ENCODE results near the gene GPR139.

The GPR139 gene

GRCh38 chr16:20004931-20005330, 68.8 kb downstream of the GPR139 start:
- WGBS (ENCODE audit: insufficient coverage), result 51% methylated on average over 3 of the region's 3 CpGs
- DNase-seq, result no peak
- Histone ChIP-seq H3K9me3 (ENCODE audit: control extremely low read depth in 1 of 5, control insufficient read depth in 4 of 5, insufficient read depth in 2 of 5, low read depth in 1 of 5, low read length in 4 of 5) (peaks cover 0 to 2% (median 0%) of the 10 kb centered on the region in 5 experiments), H3K27ac (ENCODE audit: insufficient read depth in 1 of 2, low read depth in 1 of 2, low read length in 2 of 2, poor library complexity in 1 of 2, severe bottlenecking in 2 of 2) (no peak overlapping the region), H3K4me3 (ENCODE audit: control insufficient read depth in 1 of 7, extremely low read depth in 1 of 7, insufficient read depth in 4 of 7, low read depth in 2 of 7, low read length in 6 of 7) (no peak overlapping the region), H3K36me3 (ENCODE audit: control insufficient read depth in 4 of 4, insufficient read depth in 4 of 4, low read length in 3 of 4) (no peaks in the 10 kb centered on the region), H3K27me3 (replicated peaks in 2 of 5; ENCODE audit: control insufficient read depth in 4 of 5, insufficient read depth in 5 of 5, low read length in 4 of 5) (no peaks in the 10 kb centered on the region), H3K4me1 (ENCODE audit: control extremely low read depth in 1 of 4, control insufficient read depth in 4 of 4, insufficient read depth in 4 of 4, low read length in 3 of 4) (no peaks in the 10 kb centered on the region)
- POLR2A ChIA-PET, result no interaction called here
- CTCF ChIA-PET, result no interaction called here

GRCh38 chr16:20002936-20003335, 70.8 kb downstream of the GPR139 start:
- peaks cover 0 to under 1% (median 0%) of the 10 kb centered on the region in 5 experiments for H3K27me3 ChIP-seq (replicated peaks in 2 of 5; ENCODE audit: control insufficient read depth in 4 of 5, insufficient read depth in 5 of 5, low read length in 4 of 5)
- POLR2A ChIA-PET, result no interaction called here

DNA sequence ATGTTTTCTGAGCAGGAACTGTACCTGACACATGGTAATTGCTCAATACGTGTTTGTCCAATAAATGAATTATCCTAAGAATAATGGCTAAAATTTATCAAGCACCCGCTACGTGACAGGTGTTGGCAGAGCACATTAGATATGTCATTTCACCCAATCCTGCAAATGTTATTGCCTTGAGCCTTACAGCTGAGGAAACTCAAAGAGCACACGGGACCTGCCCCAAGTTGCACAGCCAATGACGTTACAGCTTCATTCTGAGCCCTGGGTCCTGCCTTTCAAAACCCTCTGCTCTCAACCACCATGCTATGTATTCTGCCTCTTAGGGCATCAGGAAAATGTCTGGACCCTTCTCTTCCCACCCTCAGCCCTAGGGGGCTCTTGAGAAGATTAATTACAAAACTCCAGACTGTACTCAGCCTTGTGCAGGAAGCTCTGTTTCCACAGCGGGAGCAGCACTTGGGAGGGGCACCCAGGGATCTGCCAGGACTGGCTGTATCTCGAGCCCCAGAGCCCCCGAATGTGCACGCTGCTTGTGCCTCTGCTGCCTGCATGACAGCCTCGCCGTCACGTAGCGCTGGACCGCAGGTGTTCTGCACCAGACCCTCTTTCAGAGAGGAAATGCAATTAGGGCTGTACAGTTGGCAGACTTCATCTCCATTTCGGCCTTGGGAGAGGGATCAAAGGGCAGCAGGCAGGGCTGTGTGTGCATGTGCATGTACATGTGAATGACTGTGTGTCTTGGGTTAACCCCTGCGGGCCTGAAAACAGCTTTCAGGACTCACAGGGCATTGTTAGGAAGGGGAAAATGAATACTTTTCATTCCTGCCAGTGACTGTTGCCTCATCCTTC, 71.6 kb downstream of the GPR139 start:
- CTCF ChIA-PET, result no interaction called here
- Histone ChIP-seq H3K36me3 (ENCODE audit: control insufficient read depth in 4 of 4, insufficient read depth in 4 of 4, low read length in 3 of 4) (no peaks in the 10 kb centered on the region), H3K4me1 (ENCODE audit: control extremely low read depth in 1 of 4, control insufficient read depth in 4 of 4, insufficient read depth in 4 of 4, low read length in 3 of 4) (no peaks in the 10 kb centered on the region), H3K27ac (ENCODE audit: insufficient read depth in 1 of 2, low read depth in 1 of 2, low read length in 2 of 2, poor library complexity in 1 of 2, severe bottlenecking in 2 of 2) (no peak overlapping the region), H3K4me3 (ENCODE audit: control insufficient read depth in 1 of 7, extremely low read depth in 1 of 7, insufficient read depth in 4 of 7, low read depth in 2 of 7, low read length in 6 of 7) (no peak overlapping the region), H3K27me3 (replicated peaks in 2 of 5; ENCODE audit: control insufficient read depth in 4 of 5, insufficient read depth in 5 of 5, low read length in 4 of 5) (peaks cover 0 to 2% (median 0%) of the 10 kb centered on the region in 5 experiments), H3K9me3 (ENCODE audit: control extremely low read depth in 1 of 5, control insufficient read depth in 4 of 5, insufficient read depth in 2 of 5, low read depth in 1 of 5, low read length in 4 of 5) (no peaks in the 10 kb centered on the region)
- 85% methylated on average over 15 of the region's 16 CpGs for WGBS (ENCODE audit: insufficient coverage)
- DNase-seq, result no peak
- POLR2A ChIA-PET, result no interaction called here

More at GRCh38 chr16:20002936-20003335, 70.8 kb downstream of the GPR139 start:
- H3K4me1 ChIP-seq (ENCODE audit: control extremely low read depth in 1 of 4, control insufficient read depth in 4 of 4, insufficient read depth in 4 of 4, low read length in 3 of 4), result no peaks in the 10 kb centered on the region
- H3K27ac ChIP-seq (ENCODE audit: insufficient read depth in 1 of 2, low read depth in 1 of 2, low read length in 2 of 2, poor library complexity in 1 of 2, severe bottlenecking in 2 of 2), result no peak overlapping the region
- no peak for DNase-seq
- H3K36me3 ChIP-seq (ENCODE audit: control insufficient read depth in 4 of 4, insufficient read depth in 4 of 4, low read length in 3 of 4), result no peaks in the 10 kb centered on the region
- WGBS (ENCODE audit: insufficient coverage), result 100% methylated on average over 1 of the region's 2 CpGs
- CTCF ChIA-PET, result no interaction called here
- no peaks in the 10 kb centered on the region for H3K9me3 ChIP-seq (ENCODE audit: control extremely low read depth in 1 of 5, control insufficient read depth in 4 of 5, insufficient read depth in 2 of 5, low read depth in 1 of 5, low read length in 4 of 5)
- no peak overlapping the region for H3K4me3 ChIP-seq (ENCODE audit: control insufficient read depth in 1 of 7, extremely low read depth in 1 of 7, insufficient read depth in 4 of 7, low read depth in 2 of 7, low read length in 6 of 7)

DNA sequence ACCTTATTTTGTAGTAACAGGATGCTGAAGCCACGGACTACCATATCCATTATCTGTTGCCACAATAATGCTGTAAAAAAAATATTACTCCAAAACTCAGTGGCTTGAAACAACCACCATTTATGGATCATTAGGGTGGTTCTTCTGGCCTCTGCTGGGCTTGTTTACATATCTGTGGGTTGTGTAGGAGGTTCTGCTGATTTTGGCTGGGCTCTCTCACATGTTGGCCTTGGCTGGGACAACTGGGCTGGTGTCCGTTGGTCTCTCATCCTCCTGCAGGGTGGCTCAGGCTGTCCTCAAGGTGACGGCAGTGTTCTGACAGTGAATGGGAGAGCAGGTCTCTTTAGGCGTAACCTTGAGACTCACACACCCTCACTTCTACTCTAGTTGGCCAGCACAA, 76.0 kb downstream of the GPR139 start:
- WGBS (ENCODE audit: insufficient coverage), result 67% methylated on average over 1 of the region's 4 CpGs
- CTCF ChIA-PET, result no interaction called here
- H3K9me3 ChIP-seq (ENCODE audit: control extremely low read depth in 1 of 5, control insufficient read depth in 4 of 5, insufficient read depth in 2 of 5, low read depth in 1 of 5, low read length in 4 of 5), result no peaks in the 10 kb centered on the region
- DNase-seq, result no peak
- no peaks in the 10 kb centered on the region for H3K36me3 ChIP-seq (ENCODE audit: control insufficient read depth in 4 of 4, insufficient read depth in 4 of 4, low read length in 3 of 4)
- H3K4me1 ChIP-seq (ENCODE audit: control extremely low read depth in 1 of 4, control insufficient read depth in 4 of 4, insufficient read depth in 4 of 4, low read length in 3 of 4), result no peaks in the 10 kb centered on the region
- peaks cover 0 to 2% (median 0%) of the 10 kb centered on the region in 5 experiments for H3K27me3 ChIP-seq (replicated peaks in 2 of 5; ENCODE audit: control insufficient read depth in 4 of 5, insufficient read depth in 5 of 5, low read length in 4 of 5)
- POLR2A ChIA-PET, result no interaction called here
- H3K27ac ChIP-seq (ENCODE audit: insufficient read depth in 1 of 2, low read depth in 1 of 2, low read length in 2 of 2, poor library complexity in 1 of 2, severe bottlenecking in 2 of 2), result no peak overlapping the region
- H3K4me3 ChIP-seq (ENCODE audit: control insufficient read depth in 1 of 7, extremely low read depth in 1 of 7, insufficient read depth in 4 of 7, low read depth in 2 of 7, low read length in 6 of 7), result no peak overlapping the region

- no peak for DNase-seq
- 83% methylated on average over 2 of the region's 2 CpGs for WGBS (ENCODE audit: insufficient coverage)
- ChIA-PET POLR2A (no interaction called here), CTCF (no interaction called here)
- H3K4me3 ChIP-seq (ENCODE audit: control insufficient read depth in 1 of 7, extremely low read depth in 1 of 7, insufficient read depth in 4 of 7, low read depth in 2 of 7, low read length in 6 of 7), result no peak overlapping the region
- H3K9me3 ChIP-seq (ENCODE audit: control extremely low read depth in 1 of 5, control insufficient read depth in 4 of 5, insufficient read depth in 2 of 5, low read depth in 1 of 5, low read length in 4 of 5), result no peaks in the 10 kb centered on the region
- H3K36me3 ChIP-seq (ENCODE audit: control insufficient read depth in 4 of 4, insufficient read depth in 4 of 4, low read length in 3 of 4), result no peaks in the 10 kb centered on the region
- H3K4me1 ChIP-seq (ENCODE audit: control extremely low read depth in 1 of 4, control insufficient read depth in 4 of 4, insufficient read depth in 4 of 4, low read length in 3 of 4), result no peaks in the 10 kb centered on the region
- no peak overlapping the region for H3K27ac ChIP-seq (ENCODE audit: insufficient read depth in 1 of 2, low read depth in 1 of 2, low read length in 2 of 2, poor library complexity in 1 of 2, severe bottlenecking in 2 of 2)
- H3K27me3 ChIP-seq (replicated peaks in 2 of 5; ENCODE audit: control insufficient read depth in 4 of 5, insufficient read depth in 5 of 5, low read length in 4 of 5), result peaks cover 0 to 5% (median 0%) of the 10 kb centered on the region in 5 experiments
These were observed 76.4 kb downstream of the GPR139 start for GRCh38 chr16:19997264-19997663.

GRCh38 chr16:19994466-19995170, 79.1 kb downstream of the GPR139 start:
- WGBS (ENCODE audit: insufficient coverage), result 91% methylated on average over 17 of the region's 17 CpGs
- CTCF ChIA-PET, result interaction anchor here (1.1 kb wide), 1 partner anchor 10 kb away, joined by 3 read pairs; no protein-coding TSS in a partner anchor
- H3K4me3 ChIP-seq (ENCODE audit: control insufficient read depth in 1 of 7, extremely low read depth in 1 of 7, insufficient read depth in 4 of 7, low read depth in 2 of 7, low read length in 6 of 7), result no peak overlapping the region

GRCh38 chr16:19991614-19992013, 82.1 kb downstream of the GPR139 start:
- H3K4me3 ChIP-seq (ENCODE audit: control insufficient read depth in 1 of 7, extremely low read depth in 1 of 7, insufficient read depth in 4 of 7, low read depth in 2 of 7, low read length in 6 of 7), result no peak overlapping the region
- H3K9me3 ChIP-seq (ENCODE audit: control extremely low read depth in 1 of 5, control insufficient read depth in 4 of 5, insufficient read depth in 2 of 5, low read depth in 1 of 5, low read length in 4 of 5), result no peaks in the 10 kb centered on the region
- no peak overlapping the region for H3K27ac ChIP-seq (ENCODE audit: insufficient read depth in 1 of 2, low read depth in 1 of 2, low read length in 2 of 2, poor library complexity in 1 of 2, severe bottlenecking in 2 of 2)
- CTCF ChIA-PET, result no interaction called here
- 54% methylated on average over 7 of the region's 7 CpGs for WGBS (ENCODE audit: insufficient coverage)
- DNase-seq, result no peak
- POLR2A ChIA-PET, result no interaction called here
- no peaks in the 10 kb centered on the region for H3K4me1 ChIP-seq (ENCODE audit: control extremely low read depth in 1 of 4, control insufficient read depth in 4 of 4, insufficient read depth in 4 of 4, low read length in 3 of 4)
- H3K27me3 ChIP-seq (replicated peaks in 2 of 5; ENCODE audit: control insufficient read depth in 4 of 5, insufficient read depth in 5 of 5, low read length in 4 of 5), result peaks cover 0 to 14% (median 2%) of the 10 kb centered on the region in 5 experiments
- no peaks in the 10 kb centered on the region for H3K36me3 ChIP-seq (ENCODE audit: control insufficient read depth in 4 of 4, insufficient read depth in 4 of 4, low read length in 3 of 4)

More at GRCh38 chr16:19994466-19995170, 79.1 kb downstream of the GPR139 start:
- Histone ChIP-seq H3K4me1 (ENCODE audit: control extremely low read depth in 1 of 4, control insufficient read depth in 4 of 4, insufficient read depth in 4 of 4, low read length in 3 of 4) (no peaks in the 10 kb centered on the region), H3K27ac (ENCODE audit: insufficient read depth in 1 of 2, low read depth in 1 of 2, low read length in 2 of 2, poor library complexity in 1 of 2, severe bottlenecking in 2 of 2) (no peak overlapping the region), H3K9me3 (ENCODE audit: control extremely low read depth in 1 of 5, control insufficient read depth in 4 of 5, insufficient read depth in 2 of 5, low read depth in 1 of 5, low read length in 4 of 5) (no peaks in the 10 kb centered on the region), H3K36me3 (ENCODE audit: control insufficient read depth in 4 of 4, insufficient read depth in 4 of 4, low read length in 3 of 4) (no peaks in the 10 kb centered on the region), H3K27me3 (replicated peaks in 2 of 5; ENCODE audit: control insufficient read depth in 4 of 5, insufficient read depth in 5 of 5, low read length in 4 of 5) (peaks cover 0 to 7% (median 1%) of the 10 kb centered on the region in 5 experiments)
- POLR2A ChIA-PET, result no interaction called here
- DNase-seq, result no peak

Data from common myeloid progenitor, CD34-positive (primary cell).